Fibroblast of gingiva (primary cell): ENCODE results near the gene MRAP2.

Source experiments
- DNase-seq: peaks from one replicate; pipeline ENCODE4 v3.0.0-alpha.2; 2011; ENCODE audit warnings: low read depth

MRAP2 gene

DNA sequence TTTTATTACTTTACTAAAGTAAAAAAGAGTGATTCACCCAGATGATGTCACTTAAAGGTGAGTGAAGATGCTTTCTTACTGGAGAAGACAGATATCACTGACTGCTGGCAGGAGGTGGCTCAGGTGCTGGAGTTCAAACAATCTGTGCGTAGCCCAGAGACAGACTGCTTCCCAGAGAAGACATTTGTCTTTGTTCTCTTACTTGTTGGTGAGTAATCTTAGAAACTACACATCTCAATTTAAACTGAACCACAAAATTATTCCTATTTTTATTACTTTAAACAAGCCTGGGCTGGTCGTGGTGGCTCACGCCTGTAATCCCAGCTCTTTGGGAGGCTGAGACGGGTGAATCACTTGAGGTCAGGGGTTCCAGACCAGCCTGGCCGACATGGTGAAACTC is 101.7 kb downstream of the MRAP2 start:
- no peak for DNase-seq

- DNase-seq, result no peak
Observed at GRCh38 chr6:84136364-84137050, 102.9 kb downstream of the MRAP2 start.

DNA sequence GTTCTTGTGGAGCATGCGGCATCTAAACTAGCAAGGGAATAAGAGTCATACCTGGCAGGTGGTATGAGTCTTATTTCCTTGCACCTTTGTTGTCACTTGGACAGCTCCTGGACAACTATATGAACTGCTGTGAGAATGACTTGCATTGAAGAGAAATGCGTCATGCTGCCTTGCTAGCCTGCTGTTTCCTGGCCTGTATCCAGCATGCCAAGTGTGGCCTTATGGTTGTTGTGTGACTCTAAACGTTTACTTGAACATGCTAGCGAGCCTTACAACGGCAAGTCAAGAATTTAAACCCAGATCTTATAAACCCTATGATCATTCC is 103.4 kb downstream of the MRAP2 start:
- DNase-seq, result no peak

DNA sequence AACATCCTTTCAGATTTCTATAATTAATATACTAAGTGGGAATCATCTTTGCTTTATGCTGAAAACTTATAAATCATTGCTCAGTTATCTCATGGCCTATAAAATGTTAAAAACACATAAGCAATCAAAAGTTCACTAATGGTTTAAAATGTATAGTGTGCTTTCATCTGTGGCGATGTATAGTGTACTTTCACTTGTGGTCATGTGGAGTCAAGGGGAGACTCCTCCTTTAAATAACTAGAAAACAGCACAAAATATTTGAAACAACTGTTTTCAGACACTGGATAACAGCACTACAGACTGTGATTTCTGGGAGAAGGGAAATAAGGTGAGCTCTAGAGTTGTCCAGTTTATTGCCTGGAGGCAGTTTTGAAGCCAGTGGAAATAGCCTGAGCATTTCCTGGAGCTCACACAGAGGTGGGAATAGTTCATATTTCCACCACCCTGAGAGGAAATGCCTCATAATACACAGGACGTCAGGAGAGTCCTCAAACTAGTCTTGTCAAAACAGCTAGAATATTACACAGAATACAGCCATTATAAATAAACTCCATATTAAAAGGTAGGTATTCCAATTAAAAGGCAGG is 104.5 kb downstream of the MRAP2 start:
- no peak for DNase-seq

DNA sequence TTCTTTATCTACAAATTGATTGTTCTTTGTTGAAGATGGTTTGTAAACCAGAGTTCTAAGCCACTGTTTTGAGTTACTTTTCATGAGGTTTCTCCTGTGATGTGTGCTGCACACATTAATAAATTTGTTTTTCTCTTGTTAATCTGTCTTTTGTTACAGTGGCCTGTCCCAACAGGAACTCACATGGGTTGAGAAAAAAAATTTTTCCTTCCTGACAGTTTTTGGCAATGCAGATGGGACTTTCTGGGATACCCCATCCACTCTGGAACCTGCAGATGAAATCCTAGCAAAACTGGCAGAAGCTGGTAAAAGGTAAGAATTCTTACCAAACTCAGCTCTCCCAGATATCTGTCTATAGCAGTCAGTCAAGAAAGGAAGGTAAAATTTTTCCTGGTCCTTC is 105.7 kb downstream of the MRAP2 start:
- no peak for DNase-seq
